ENCODE results near the gene PRRX2. TPM values are rescaled to one million over a fixed set of nuclear protein-coding genes. Genes with fewer than 3 reads are reported as not detected.

PRRX2 gene
- total RNA-seq, 1 donor: 27.5 TPM

- Histone ChIP-seq H4K20me1 (ENCODE audit: insufficient read depth, low read length) (no peaks in the 10 kb centered on the region), H3K79me2 (ENCODE audit: insufficient read depth, low read length) (peaks cover 3% of the 10 kb centered on the region), H3K27me3 (ENCODE audit: insufficient read depth, low read length) (no peaks in the 10 kb centered on the region), H3K27ac (ENCODE audit: low read depth, low read length) (no peak overlapping the region), H3K4me3 (ENCODE audit: insufficient read depth, low read length) (no peak overlapping the region), H3K4me1 (ENCODE audit: insufficient read depth, low read length) (peaks cover 16% of the 10 kb centered on the region), H2AFZ (ENCODE audit: low read length) (no peak overlapping the region), H3K36me3 (ENCODE audit: insufficient read depth, low read length) (no peaks in the 10 kb centered on the region), H3K9me3 (ENCODE audit: low read depth, low read length) (no peaks in the 10 kb centered on the region), H3K4me2 (ENCODE audit: insufficient read depth, low read length) (no peak overlapping the region)
- TF ChIP-seq CTCF (IDR thresholded peaks at IDR 0.05; ENCODE audit: extremely low read depth, low read depth, low read length): no peak
- DNase-seq (ENCODE audit: insufficient read length, low spot score, missing footprints): no peak
Observed at GRCh38 chr9:129646654-129647053, 18.8 kb upstream of the PRRX2 start.

- no peak overlapping the region for H3K4me2 ChIP-seq (ENCODE audit: insufficient read depth, low read length)
- H3K4me3 ChIP-seq (ENCODE audit: insufficient read depth, low read length): no peak overlapping the region
- peaks cover 16% of the 10 kb centered on the region for H3K4me1 ChIP-seq (ENCODE audit: insufficient read depth, low read length)
- no peaks in the 10 kb centered on the region for H3K27me3 ChIP-seq (ENCODE audit: insufficient read depth, low read length)
- H4K20me1 ChIP-seq (ENCODE audit: insufficient read depth, low read length): no peaks in the 10 kb centered on the region
- H3K27ac ChIP-seq (ENCODE audit: low read depth, low read length): no peak overlapping the region
- DNase-seq (ENCODE audit: insufficient read length, low spot score, missing footprints): no peak
- H2AFZ ChIP-seq (ENCODE audit: low read length): no peak overlapping the region
- H3K79me2 ChIP-seq (ENCODE audit: insufficient read depth, low read length): no peaks in the 10 kb centered on the region
- no peaks in the 10 kb centered on the region for H3K36me3 ChIP-seq (ENCODE audit: insufficient read depth, low read length)
- no peaks in the 10 kb centered on the region for H3K9me3 ChIP-seq (ENCODE audit: low read depth, low read length)
- TF ChIP-seq CTCF (IDR thresholded peaks at IDR 0.05; ENCODE audit: extremely low read depth, low read depth, low read length): no peak
Observed at GRCh38 chr9:129647635-129648034, 17.8 kb upstream of the PRRX2 start.

GRCh38 chr9:129648092-129648763, 17.2 kb upstream of the PRRX2 start:
- no peaks in the 10 kb centered on the region for H4K20me1 ChIP-seq (ENCODE audit: insufficient read depth, low read length)
- peak overlapping the region; percentile 43 for H3K4me2 ChIP-seq (ENCODE audit: insufficient read depth, low read length)
- no peaks in the 10 kb centered on the region for H3K36me3 ChIP-seq (ENCODE audit: insufficient read depth, low read length)
- H3K4me3 ChIP-seq (ENCODE audit: insufficient read depth, low read length): no peak overlapping the region
- no peaks in the 10 kb centered on the region for H3K79me2 ChIP-seq (ENCODE audit: insufficient read depth, low read length)
- H3K27me3 ChIP-seq (ENCODE audit: insufficient read depth, low read length): no peaks in the 10 kb centered on the region
- H3K4me1 ChIP-seq (ENCODE audit: insufficient read depth, low read length): peaks cover 16% of the 10 kb centered on the region
- H3K9me3 ChIP-seq (ENCODE audit: low read depth, low read length): no peaks in the 10 kb centered on the region
- no peak for TF ChIP-seq CTCF (IDR thresholded peaks at IDR 0.05; ENCODE audit: extremely low read depth, low read depth, low read length)
- no peak overlapping the region for H3K27ac ChIP-seq (ENCODE audit: low read depth, low read length)
- DNase-seq (ENCODE audit: insufficient read length, low spot score, missing footprints): peak; percentile 86
- peak overlapping the region; percentile 81 for H2AFZ ChIP-seq (ENCODE audit: low read length)

- Histone ChIP-seq H4K20me1 (ENCODE audit: insufficient read depth, low read length) (no peaks in the 10 kb centered on the region), H3K4me1 (ENCODE audit: insufficient read depth, low read length) (peaks cover 16% of the 10 kb centered on the region), H2AFZ (ENCODE audit: low read length) (no peak overlapping the region), H3K4me2 (ENCODE audit: insufficient read depth, low read length) (peak overlapping the region; percentile 43), H3K27me3 (ENCODE audit: insufficient read depth, low read length) (no peaks in the 10 kb centered on the region), H3K9me3 (ENCODE audit: low read depth, low read length) (no peaks in the 10 kb centered on the region), H3K4me3 (ENCODE audit: insufficient read depth, low read length) (no peak overlapping the region), H3K79me2 (ENCODE audit: insufficient read depth, low read length) (no peaks in the 10 kb centered on the region), H3K36me3 (ENCODE audit: insufficient read depth, low read length) (no peaks in the 10 kb centered on the region), H3K27ac (ENCODE audit: low read depth, low read length) (no peak overlapping the region)
- DNase-seq (ENCODE audit: insufficient read length, low spot score, missing footprints): no peak
- no peak for TF ChIP-seq CTCF (IDR thresholded peaks at IDR 0.05; ENCODE audit: extremely low read depth, low read depth, low read length)
Observed at GRCh38 chr9:129648764-129649115, 16.7 kb upstream of the PRRX2 start.

Measured in osteoblast (primary cell).